SK-N-SH (cell line): ENCODE measurements around the gene C12orf43.

Source experiments
- EP300 ChIP-seq, 2 experiments: IDR thresholded peaks; 2 replicates each; pipeline versions ENCODE4 v1.4.0 to v1.6.1; 2012; ENCODE audit warnings: borderline replicate concordance in 1 of 2, low read depth in 1 of 2, low read length in 1 of 2
- EZH2phosphoT487 ChIP-seq: fragments of 200-600 bp; sonication (generic); IDR thresholded peaks from 2 replicates; pipeline ENCODE4 v1.6.1; 2017; ENCODE audit warnings: low read depth, mixed run types, mild to moderate bottlenecking, antibody characterized with exemption, moderate library complexity, borderline replicate concordance
- FOXJ3 ChIP-seq: sonication (generic); formaldehyde crosslinking; IDR thresholded peaks from 2 replicates; pipeline ENCODE4 v1.5.1; 2020; ENCODE audit warnings: mild to moderate bottlenecking, missing genetic modification reagents
- GABPA ChIP-seq: IDR thresholded peaks from 2 replicates; pipeline ENCODE4 v1.4.0; 2012; ENCODE audit warnings: low read depth, mild to moderate bottlenecking
- GATA2 ChIP-seq: sonication (generic); formaldehyde crosslinking; IDR thresholded peaks from 2 replicates; pipeline ENCODE4 v1.5.0; 2020; ENCODE audit warnings: mild to moderate bottlenecking, missing genetic modification reagents
- JUND ChIP-seq: IDR thresholded peaks from 2 replicates; pipeline ENCODE4 v1.4.0; 2012
- NFIC ChIP-seq: IDR thresholded peaks from 2 replicates; pipeline ENCODE4 v1.4.0; 2012; ENCODE audit warnings: borderline replicate concordance
- POLR2AphosphoS5 ChIP-seq: IDR thresholded peaks from 2 replicates; pipeline ENCODE4 v1.6.1; 2012; ENCODE audit warnings: low read depth, low read length
- RCOR1 ChIP-seq: fragments of 150-350 bp; IDR thresholded peaks from 2 replicates; pipeline ENCODE4 v1.6.1; 2017; ENCODE audit warnings: antibody characterized with exemption, low read length
- TAF1 ChIP-seq: IDR thresholded peaks from 2 replicates; pipeline ENCODE4 v1.6.1; 2012; ENCODE audit warnings: low read depth, mild to moderate bottlenecking, low read length, moderate library complexity, borderline replicate concordance
- TF ChIP-seq, protein P1 (sequence below): IDR thresholded peaks from 2 replicates; pipeline ENCODE4; 2012
- TF ChIP-seq, protein P2 (sequence below): fragments of 150-350 bp; IDR thresholded peaks from 2 replicates; pipeline ENCODE4 v1.6.1; 2016; ENCODE audit warnings: mild to moderate bottlenecking, low read depth, low read length
- TF ChIP-seq, protein P3 (sequence below): fragments of 200-600 bp; sonication (generic); IDR thresholded peaks from 2 replicates; pipeline ENCODE4 v1.6.1; 2017; ENCODE audit warnings: antibody characterized with exemption, mild to moderate bottlenecking, moderate library complexity
- TF ChIP-seq, protein P4 (sequence below): IDR thresholded peaks from 2 replicates; pipeline ENCODE4 v1.4.0; 2012; ENCODE audit warnings: low read depth, borderline replicate concordance

DNA sequence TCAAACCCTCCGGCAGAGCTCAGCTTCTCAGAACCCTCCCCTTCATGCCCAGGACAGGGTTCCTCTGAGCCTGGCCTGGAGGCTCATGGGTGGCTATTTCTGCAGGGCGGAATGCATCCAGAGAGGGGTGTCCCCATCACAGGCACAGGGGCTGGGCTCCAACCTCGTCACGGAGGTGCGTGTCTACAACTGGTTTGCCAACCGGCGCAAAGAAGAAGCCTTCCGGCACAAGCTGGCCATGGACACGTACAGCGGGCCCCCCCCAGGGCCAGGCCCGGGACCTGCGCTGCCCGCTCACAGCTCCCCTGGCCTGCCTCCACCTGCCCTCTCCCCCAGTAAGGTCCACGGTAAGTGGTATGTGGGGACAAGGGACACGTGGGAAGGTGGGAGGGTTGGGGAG lies 22.2 kb downstream of the C12orf43 start:
- TF ChIP-seq EP300 (IDR thresholded peaks at IDR 0.05; ENCODE audit: borderline replicate concordance in 1 of 2, low read depth in 1 of 2, low read length in 1 of 2) = no peak
- no peak for TF ChIP-seq EZH2phosphoT487
- TF ChIP-seq NFIC = no peak
- no peak for TF ChIP-seq GATA2
- TF ChIP-seq, protein P1, sequence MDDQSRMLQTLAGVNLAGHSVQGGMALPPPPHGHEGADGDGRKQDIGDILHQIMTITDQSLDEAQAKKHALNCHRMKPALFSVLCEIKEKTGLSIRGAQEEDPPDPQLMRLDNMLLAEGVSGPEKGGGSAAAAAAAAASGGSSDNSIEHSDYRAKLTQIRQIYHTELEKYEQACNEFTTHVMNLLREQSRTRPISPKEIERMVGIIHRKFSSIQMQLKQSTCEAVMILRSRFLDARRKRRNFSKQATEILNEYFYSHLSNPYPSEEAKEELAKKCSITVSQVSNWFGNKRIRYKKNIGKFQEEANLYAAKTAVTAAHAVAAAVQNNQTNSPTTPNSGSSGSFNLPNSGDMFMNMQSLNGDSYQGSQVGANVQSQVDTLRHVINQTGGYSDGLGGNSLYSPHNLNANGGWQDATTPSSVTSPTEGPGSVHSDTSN = no peak
- no peak for TF ChIP-seq GABPA
- TF ChIP-seq, protein P2, sequence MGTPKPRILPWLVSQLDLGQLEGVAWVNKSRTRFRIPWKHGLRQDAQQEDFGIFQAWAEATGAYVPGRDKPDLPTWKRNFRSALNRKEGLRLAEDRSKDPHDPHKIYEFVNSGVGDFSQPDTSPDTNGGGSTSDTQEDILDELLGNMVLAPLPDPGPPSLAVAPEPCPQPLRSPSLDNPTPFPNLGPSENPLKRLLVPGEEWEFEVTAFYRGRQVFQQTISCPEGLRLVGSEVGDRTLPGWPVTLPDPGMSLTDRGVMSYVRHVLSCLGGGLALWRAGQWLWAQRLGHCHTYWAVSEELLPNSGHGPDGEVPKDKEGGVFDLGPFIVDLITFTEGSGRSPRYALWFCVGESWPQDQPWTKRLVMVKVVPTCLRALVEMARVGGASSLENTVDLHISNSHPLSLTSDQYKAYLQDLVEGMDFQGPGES = no peak
- TF ChIP-seq, protein P3, sequence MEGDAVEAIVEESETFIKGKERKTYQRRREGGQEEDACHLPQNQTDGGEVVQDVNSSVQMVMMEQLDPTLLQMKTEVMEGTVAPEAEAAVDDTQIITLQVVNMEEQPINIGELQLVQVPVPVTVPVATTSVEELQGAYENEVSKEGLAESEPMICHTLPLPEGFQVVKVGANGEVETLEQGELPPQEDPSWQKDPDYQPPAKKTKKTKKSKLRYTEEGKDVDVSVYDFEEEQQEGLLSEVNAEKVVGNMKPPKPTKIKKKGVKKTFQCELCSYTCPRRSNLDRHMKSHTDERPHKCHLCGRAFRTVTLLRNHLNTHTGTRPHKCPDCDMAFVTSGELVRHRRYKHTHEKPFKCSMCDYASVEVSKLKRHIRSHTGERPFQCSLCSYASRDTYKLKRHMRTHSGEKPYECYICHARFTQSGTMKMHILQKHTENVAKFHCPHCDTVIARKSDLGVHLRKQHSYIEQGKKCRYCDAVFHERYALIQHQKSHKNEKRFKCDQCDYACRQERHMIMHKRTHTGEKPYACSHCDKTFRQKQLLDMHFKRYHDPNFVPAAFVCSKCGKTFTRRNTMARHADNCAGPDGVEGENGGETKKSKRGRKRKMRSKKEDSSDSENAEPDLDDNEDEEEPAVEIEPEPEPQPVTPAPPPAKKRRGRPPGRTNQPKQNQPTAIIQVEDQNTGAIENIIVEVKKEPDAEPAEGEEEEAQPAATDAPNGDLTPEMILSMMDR = no peak
- no peak for TF ChIP-seq JUND
- TF ChIP-seq TAF1 = no peak
- TF ChIP-seq RCOR1 = no peak
- TF ChIP-seq POLR2AphosphoS5 = no peak
- TF ChIP-seq, protein P4, sequence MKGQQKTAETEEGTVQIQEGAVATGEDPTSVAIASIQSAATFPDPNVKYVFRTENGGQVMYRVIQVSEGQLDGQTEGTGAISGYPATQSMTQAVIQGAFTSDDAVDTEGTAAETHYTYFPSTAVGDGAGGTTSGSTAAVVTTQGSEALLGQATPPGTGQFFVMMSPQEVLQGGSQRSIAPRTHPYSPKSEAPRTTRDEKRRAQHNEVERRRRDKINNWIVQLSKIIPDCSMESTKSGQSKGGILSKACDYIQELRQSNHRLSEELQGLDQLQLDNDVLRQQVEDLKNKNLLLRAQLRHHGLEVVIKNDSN = no peak
- TF ChIP-seq FOXJ3 (CRISPR knock-in tag) = no peak
